ENCODE results near the gene MIB1.

DNA sequence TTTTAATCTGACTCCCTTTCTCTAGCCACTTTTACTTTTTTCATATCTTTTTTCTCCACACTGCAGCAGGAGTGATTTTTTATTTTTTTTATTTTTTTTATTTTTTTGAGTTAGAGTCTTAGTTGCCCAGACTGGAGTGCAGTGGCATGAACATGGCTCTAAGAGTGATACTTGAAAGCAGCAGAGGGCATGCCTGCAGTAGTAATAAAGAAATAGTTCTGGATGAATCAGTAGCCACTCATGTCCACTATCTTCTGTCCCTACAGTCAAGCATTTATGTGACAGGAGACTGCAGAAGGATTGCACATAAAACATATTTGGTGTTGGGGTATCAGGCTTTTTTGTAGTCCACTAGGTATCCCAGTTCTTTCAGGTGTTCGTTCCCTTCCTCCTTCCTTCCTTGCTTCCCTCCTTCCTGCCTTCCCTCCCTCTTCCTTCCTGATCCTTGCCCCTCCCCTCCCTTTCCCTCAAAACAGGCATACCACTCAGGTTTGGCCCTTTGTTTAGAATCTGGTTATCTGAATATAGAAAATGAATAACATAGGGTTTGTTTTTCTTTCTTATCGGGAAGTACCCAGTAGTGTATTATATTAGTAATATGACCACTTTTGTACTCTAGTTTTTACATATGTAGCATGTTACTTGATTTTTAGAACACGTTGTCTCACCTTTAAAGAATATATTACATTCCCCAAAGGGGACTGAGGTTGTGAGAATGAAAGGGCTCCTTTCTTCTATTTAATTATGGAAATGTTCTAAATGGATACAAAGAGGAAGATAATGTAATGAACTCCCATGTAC, 23.5 kb downstream of the MIB1 start:
- no peak for TF ChIP-seq POLR2A (IDR thresholded peaks at IDR 0.05)
- TF ChIP-seq, protein P1, sequence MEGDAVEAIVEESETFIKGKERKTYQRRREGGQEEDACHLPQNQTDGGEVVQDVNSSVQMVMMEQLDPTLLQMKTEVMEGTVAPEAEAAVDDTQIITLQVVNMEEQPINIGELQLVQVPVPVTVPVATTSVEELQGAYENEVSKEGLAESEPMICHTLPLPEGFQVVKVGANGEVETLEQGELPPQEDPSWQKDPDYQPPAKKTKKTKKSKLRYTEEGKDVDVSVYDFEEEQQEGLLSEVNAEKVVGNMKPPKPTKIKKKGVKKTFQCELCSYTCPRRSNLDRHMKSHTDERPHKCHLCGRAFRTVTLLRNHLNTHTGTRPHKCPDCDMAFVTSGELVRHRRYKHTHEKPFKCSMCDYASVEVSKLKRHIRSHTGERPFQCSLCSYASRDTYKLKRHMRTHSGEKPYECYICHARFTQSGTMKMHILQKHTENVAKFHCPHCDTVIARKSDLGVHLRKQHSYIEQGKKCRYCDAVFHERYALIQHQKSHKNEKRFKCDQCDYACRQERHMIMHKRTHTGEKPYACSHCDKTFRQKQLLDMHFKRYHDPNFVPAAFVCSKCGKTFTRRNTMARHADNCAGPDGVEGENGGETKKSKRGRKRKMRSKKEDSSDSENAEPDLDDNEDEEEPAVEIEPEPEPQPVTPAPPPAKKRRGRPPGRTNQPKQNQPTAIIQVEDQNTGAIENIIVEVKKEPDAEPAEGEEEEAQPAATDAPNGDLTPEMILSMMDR (IDR thresholded peaks at IDR 0.05): no peak
